ENCODE measurements around the gene RGS21.

RGS21 gene

DNA sequence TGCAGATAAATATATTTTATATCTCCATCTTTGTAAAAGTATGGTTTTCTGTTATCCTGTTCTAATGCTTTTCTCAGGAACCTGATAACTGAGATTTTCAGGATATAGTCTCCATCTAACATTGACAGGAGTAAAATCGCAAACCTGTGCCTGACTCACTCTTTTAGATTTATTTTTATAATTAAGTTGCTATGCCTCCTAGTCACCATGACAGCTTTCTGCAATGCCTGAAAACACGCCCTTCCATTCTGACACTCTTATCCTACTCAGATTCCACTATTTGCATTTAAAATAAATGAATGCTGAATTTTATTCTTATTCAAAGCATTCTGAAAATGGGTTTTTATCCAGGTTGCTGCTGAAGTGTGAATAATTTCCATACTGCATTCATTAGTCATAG lies 62.8 kb downstream of the RGS21 start:
- DNase-seq (ENCODE audit: insufficient read length): no peak
- FAIRE-seq: no peak
- TF ChIP-seq POLR2AphosphoS5 (IDR thresholded peaks at IDR 0.05; ENCODE audit: low read depth, low read length) (no peak), POLR2A (IDR thresholded peaks at IDR 0.05; ENCODE audit: low read depth, low read length) (no peak), TAF1 (IDR thresholded peaks at IDR 0.05; ENCODE audit: borderline replicate concordance, low read depth, low read length) (no peak)

DNA sequence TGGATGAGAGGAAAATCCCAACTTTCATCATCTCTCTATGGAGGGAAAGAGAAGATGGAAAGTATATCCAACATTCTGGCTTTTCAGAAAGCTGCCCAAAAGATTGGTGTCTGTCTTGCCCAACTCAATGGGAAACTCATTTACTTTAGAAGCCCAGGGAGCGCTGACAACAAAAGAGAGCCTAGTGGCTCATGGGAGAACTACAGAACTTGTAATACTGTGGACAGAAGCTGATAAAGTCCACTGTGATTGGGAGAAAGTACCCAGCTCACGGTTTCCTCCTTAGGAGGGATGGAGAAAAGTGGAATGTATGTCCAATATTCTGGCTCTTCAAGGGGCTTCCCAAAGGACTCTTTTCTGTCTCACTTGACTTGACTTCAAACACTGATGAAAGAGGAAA lies 66.0 kb downstream of the RGS21 start:
- TF ChIP-seq POLR2A (IDR thresholded peaks at IDR 0.05; ENCODE audit: low read depth, low read length) (no peak), POLR2AphosphoS5 (IDR thresholded peaks at IDR 0.05; ENCODE audit: low read depth, low read length) (no peak), TAF1 (IDR thresholded peaks at IDR 0.05; ENCODE audit: borderline replicate concordance, low read depth, low read length) (no peak)
- no peak for FAIRE-seq
- no peak for DNase-seq (ENCODE audit: insufficient read length)

DNA sequence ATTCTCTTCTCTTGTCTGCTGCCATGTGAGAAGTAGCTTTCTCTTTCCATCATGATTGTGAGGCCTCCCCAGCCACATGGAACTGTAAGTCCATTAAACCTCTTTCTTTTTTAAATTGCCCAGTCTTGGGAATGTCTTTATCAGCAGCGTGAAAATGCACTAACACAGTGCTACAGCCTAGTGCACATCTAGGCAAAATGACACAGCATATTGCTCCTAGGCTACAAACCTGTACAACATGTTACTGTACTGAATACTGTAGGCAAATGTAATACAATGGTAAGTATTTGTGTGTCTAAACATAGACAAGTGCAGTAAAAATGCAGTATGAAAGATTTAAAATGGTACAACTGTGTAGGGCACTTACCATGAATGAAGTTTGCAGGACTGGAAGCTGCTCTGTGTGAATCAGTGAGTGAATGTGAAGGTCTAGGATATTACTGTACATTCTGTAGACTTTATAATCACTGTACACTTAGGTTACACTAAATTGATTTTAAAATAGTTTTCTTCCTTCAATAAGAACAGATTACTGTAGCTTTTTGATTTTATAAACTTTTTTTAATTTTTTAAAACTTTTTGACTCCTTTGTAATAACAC lies 69.4 kb downstream of the RGS21 start:
- DNase-seq (ENCODE audit: insufficient read length): no peak
- no peak for FAIRE-seq
- TF ChIP-seq POLR2A (IDR thresholded peaks at IDR 0.05; ENCODE audit: low read depth, low read length) (no peak), POLR2AphosphoS5 (IDR thresholded peaks at IDR 0.05; ENCODE audit: low read depth, low read length) (no peak), TAF1 (IDR thresholded peaks at IDR 0.05; ENCODE audit: borderline replicate concordance, low read depth, low read length) (no peak)

DNA sequence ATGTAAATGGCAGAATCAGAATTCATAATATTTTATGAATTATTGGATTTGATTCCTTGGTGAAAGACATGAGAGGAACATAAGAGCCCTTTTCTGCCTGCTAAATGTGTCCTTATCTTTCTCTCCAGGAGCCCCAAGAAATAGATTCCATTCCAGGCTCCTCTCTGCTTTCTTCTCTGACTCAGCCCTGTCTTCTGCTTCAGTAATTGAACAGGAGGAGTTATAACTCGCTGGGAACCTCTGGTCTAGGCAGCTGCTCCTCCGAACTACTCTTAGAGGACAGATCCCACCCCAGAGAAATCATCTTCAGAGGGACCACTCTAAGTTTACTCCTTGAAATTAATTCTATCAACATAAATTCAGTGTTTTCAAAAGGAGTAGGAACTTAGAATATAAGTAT lies 78.4 kb downstream of the RGS21 start:
- no peak for DNase-seq (ENCODE audit: insufficient read length)
- no peak for TF ChIP-seq POLR2AphosphoS5 (IDR thresholded peaks at IDR 0.05; ENCODE audit: low read depth, low read length)
- TF ChIP-seq TAF1 (IDR thresholded peaks at IDR 0.05; ENCODE audit: borderline replicate concordance, low read depth, low read length): no peak
- TF ChIP-seq POLR2A (IDR thresholded peaks at IDR 0.05; ENCODE audit: low read depth, low read length): no peak
- no peak for FAIRE-seq

DNA sequence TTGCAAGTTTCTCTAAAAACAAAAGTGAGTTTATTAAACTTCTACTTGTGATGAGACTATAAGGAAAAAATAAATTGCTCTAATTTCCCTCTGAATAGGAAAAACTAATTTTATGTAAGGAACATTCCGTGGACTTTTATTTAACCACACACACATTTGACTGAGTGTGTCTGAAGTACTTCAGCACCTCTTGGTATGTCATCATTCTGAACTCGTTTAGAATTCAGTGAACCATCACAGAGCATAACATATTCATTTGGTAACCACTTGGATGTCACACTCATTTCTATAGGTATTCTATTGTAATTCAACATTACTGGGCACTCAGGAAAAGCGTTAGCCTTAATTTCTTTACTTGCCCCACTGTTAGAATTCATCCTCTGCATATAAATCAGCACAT lies 79.1 kb downstream of the RGS21 start:
- TF ChIP-seq POLR2AphosphoS5 (IDR thresholded peaks at IDR 0.05; ENCODE audit: low read depth, low read length) (no peak), POLR2A (IDR thresholded peaks at IDR 0.05; ENCODE audit: low read depth, low read length) (no peak), TAF1 (IDR thresholded peaks at IDR 0.05; ENCODE audit: borderline replicate concordance, low read depth, low read length) (no peak)
- DNase-seq (ENCODE audit: insufficient read length): no peak
- no peak for FAIRE-seq

DNA sequence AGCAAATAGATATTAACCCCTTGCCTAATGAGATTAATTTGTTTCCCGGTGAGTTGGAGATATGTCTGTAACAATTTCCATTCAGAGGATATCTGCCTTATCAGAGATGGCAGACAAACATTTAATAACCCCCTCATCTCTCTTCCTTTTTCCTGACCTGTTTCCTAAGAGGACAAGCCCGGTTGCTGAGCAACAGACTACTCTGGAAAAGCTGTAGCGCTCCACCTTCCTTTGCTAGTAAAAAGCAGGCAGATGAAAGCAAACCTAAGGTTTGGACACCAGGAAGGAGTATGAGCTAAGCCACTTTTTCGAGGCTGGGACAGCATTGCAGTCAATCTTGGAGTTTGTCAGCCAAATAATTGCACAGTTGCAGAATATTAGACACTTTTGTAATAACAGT lies 82.4 kb downstream of the RGS21 start:
- TF ChIP-seq TAF1 (IDR thresholded peaks at IDR 0.05; ENCODE audit: borderline replicate concordance, low read depth, low read length) (no peak), POLR2AphosphoS5 (IDR thresholded peaks at IDR 0.05; ENCODE audit: low read depth, low read length) (no peak), POLR2A (IDR thresholded peaks at IDR 0.05; ENCODE audit: low read depth, low read length) (no peak)
- FAIRE-seq (no peak), DNase-seq (ENCODE audit: insufficient read length) (no peak)

DNA sequence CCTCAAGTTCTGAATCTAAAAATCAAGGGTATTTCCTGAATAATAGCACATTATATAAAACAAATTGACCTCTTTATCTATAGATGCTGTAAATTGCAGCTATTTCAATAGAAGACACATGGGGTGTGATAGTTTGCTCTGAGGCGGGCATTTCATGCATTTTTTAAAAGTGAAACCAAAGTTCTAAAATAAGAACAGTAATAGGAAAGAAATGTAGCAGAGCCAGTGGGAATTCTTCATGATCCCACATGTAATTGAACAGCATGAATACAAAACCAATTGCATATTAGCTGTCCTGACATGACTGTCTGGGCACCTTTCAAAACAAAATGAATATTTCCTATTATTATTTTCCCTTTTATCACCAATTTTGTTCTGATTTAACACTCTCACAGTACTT lies 85.0 kb downstream of the RGS21 start:
- DNase-seq (ENCODE audit: insufficient read length): no peak
- no peak for FAIRE-seq
- TF ChIP-seq POLR2AphosphoS5 (IDR thresholded peaks at IDR 0.05; ENCODE audit: low read depth, low read length) (no peak), TAF1 (IDR thresholded peaks at IDR 0.05; ENCODE audit: borderline replicate concordance, low read depth, low read length) (no peak), POLR2A (IDR thresholded peaks at IDR 0.05; ENCODE audit: low read depth, low read length) (no peak)

DNA sequence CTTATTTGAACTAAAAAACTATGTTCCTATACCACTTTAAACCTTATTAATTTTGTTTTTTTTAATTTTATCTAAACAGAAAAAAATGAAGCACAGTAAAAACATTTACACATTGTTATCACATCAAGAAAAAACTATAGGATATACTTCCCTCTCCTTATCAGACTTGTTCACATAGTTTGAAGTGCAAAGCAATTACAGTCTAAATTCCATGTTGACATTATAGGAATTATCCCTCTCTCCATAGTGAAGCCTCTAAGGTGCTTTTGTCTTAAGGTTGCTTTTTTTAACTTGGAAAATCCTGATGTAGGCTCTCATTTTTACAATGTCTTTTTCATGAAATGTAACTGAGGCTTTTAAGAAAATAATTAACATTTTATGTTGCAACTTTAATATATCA lies 85.8 kb downstream of the RGS21 start:
- no peak for TF ChIP-seq TAF1 (IDR thresholded peaks at IDR 0.05; ENCODE audit: borderline replicate concordance, low read depth, low read length)
- TF ChIP-seq POLR2A (IDR thresholded peaks at IDR 0.05; ENCODE audit: low read depth, low read length): no peak
- TF ChIP-seq POLR2AphosphoS5 (IDR thresholded peaks at IDR 0.05; ENCODE audit: low read depth, low read length): no peak
- DNase-seq (ENCODE audit: insufficient read length): no peak
- FAIRE-seq: no peak

DNA sequence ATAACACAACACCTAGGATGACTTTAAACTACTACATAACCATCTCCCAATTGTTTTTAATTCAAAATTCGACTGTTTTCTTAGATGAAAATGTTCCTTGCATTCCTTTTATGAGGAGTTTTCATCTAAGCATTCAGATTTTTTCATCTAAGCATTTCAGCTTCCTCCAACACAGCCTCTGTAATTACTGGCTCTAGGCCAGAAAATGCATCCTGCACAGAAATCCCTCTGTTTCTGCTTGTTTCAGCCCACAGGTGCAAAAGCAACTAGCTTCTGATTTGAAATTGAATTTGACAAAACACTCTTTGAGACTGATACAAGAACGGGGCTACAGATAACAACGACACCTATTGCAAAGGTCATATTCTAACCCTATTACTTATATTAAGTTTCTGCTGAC lies 90.4 kb downstream of the RGS21 start:
- TF ChIP-seq POLR2A (IDR thresholded peaks at IDR 0.05; ENCODE audit: low read depth, low read length): no peak
- TF ChIP-seq POLR2AphosphoS5 (IDR thresholded peaks at IDR 0.05; ENCODE audit: low read depth, low read length): no peak
- no peak for TF ChIP-seq TAF1 (IDR thresholded peaks at IDR 0.05; ENCODE audit: borderline replicate concordance, low read depth, low read length)
- no peak for DNase-seq (ENCODE audit: insufficient read length)
- no peak for FAIRE-seq
